Measurements from ENCODE around the gene BACH2.

Gene BACH2

DNA sequence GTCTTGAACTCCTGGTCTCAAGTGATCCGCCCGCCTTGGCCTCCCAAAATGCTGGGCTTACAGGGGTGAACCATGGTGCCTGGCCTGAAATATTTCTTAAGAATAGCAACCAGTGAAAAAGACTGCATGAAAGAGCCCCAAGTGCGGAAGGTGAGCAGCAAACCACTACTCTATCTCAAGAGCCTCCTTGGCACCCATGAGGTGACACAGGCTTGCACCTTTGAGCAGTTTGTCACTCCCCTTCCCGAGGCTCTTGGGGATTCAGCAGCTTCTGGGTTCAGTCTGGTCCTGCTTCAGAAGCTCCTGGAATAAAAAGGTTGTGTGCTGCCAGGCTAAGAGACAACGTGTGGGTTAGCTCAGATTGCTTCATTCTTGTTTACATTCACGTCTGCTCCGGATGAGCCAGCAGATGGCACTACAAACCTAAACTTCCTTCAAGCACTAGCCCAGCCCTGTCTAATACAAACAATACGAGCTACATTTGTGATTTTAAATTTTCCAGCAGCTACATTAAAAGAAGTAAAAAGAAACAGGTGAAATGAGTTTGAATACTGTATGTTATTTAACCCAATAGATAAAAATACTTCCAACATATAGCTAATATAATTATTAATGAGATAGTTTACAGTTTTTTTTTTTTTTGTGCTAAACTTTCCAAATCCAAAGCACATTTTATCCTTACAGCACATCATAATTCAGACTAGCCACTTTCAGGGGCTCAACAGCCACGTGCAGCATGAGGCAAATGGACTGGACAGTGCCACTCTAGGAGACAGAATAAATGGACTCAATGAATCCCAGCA is 356.2 kb downstream of the BACH2 start:
- TF ChIP-seq FOXP2 (optimal IDR thresholded peaks at IDR 0.05; ENCODE audit: borderline replicate concordance, extremely low read depth, extremely low read length, insufficient read depth) (peak; percentile 69), SIN3A (IDR thresholded peaks at IDR 0.05; ENCODE audit: borderline replicate concordance, insufficient read depth, low read length) (0 out of 2 replicates have a peak, but pooled peaks have one; percentile 63), POLR2AphosphoS5 (IDR thresholded peaks at IDR 0.05; ENCODE audit: low read depth, low read length) (no peak)

DNA sequence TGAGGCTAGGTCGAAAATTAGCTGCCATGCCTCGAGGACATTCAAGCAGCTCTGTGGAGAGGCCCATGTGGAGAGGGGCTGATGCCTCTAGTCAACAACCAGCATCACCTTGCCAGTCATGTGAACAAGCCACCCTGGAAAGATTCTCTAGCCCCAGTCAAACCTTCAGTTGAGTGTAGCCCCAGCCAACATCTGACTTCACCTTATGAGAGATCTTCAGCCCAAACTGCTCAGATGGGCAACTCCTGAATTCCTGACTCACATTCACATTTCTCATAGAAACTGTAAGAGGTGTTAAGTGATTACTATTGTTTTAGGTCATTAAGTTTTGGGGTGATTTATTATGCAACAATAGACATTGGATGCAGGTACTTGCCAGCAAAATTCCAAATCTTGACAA is 357.5 kb downstream of the BACH2 start:
- TF ChIP-seq SIN3A (IDR thresholded peaks at IDR 0.05; ENCODE audit: borderline replicate concordance, insufficient read depth, low read length) (no peak), POLR2AphosphoS5 (IDR thresholded peaks at IDR 0.05; ENCODE audit: low read depth, low read length) (peak; percentile 46; the same call in 1 of the 2 replicates), TAF1 (IDR thresholded peaks at IDR 0.05; ENCODE audit: borderline replicate concordance, insufficient read depth, low read length) (no peak), FOXP2 (optimal IDR thresholded peaks at IDR 0.05; ENCODE audit: borderline replicate concordance, extremely low read depth, extremely low read length, insufficient read depth) (no peak)
- TF ChIP-seq, protein P1, sequence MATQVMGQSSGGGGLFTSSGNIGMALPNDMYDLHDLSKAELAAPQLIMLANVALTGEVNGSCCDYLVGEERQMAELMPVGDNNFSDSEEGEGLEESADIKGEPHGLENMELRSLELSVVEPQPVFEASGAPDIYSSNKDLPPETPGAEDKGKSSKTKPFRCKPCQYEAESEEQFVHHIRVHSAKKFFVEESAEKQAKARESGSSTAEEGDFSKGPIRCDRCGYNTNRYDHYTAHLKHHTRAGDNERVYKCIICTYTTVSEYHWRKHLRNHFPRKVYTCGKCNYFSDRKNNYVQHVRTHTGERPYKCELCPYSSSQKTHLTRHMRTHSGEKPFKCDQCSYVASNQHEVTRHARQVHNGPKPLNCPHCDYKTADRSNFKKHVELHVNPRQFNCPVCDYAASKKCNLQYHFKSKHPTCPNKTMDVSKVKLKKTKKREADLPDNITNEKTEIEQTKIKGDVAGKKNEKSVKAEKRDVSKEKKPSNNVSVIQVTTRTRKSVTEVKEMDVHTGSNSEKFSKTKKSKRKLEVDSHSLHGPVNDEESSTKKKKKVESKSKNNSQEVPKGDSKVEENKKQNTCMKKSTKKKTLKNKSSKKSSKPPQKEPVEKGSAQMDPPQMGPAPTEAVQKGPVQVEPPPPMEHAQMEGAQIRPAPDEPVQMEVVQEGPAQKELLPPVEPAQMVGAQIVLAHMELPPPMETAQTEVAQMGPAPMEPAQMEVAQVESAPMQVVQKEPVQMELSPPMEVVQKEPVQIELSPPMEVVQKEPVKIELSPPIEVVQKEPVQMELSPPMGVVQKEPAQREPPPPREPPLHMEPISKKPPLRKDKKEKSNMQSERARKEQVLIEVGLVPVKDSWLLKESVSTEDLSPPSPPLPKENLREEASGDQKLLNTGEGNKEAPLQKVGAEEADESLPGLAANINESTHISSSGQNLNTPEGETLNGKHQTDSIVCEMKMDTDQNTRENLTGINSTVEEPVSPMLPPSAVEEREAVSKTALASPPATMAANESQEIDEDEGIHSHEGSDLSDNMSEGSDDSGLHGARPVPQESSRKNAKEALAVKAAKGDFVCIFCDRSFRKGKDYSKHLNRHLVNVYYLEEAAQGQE (IDR thresholded peaks at IDR 0.05; ENCODE audit: insufficient read depth in 1 of 2, low read depth in 2 of 2, low read length in 2 of 2) = no peak

DNA sequence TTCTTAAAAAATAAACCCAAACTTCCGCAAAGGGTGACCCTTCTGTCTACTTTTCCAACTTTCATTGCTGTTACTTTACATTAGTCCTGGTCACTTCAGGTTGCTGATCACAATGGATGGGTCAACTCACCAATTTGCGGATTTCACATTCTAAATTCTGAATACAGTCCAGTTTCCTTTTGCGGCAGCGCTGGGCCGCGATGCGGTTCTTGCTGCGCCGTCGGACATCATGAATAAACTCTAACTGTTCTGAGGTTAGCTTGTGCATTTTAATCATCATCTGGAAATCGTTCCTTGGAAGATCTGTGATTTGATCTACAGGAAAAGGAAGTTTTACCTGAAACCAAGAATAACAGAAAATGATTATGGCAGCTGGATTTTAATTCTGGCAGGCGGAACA is 358.6 kb downstream of the BACH2 start:
- TF ChIP-seq TAF1 (IDR thresholded peaks at IDR 0.05; ENCODE audit: borderline replicate concordance, insufficient read depth, low read length) = no peak
- TF ChIP-seq FOXP2 (optimal IDR thresholded peaks at IDR 0.05; ENCODE audit: borderline replicate concordance, extremely low read depth, extremely low read length, insufficient read depth) = no peak
- no peak for TF ChIP-seq SIN3A (IDR thresholded peaks at IDR 0.05; ENCODE audit: borderline replicate concordance, insufficient read depth, low read length)
- TF ChIP-seq POLR2AphosphoS5 (IDR thresholded peaks at IDR 0.05; ENCODE audit: low read depth, low read length) = no peak
- TF ChIP-seq, protein P1 (IDR thresholded peaks at IDR 0.05; ENCODE audit: insufficient read depth in 1 of 2, low read depth in 2 of 2, low read length in 2 of 2) = no peak

DNA sequence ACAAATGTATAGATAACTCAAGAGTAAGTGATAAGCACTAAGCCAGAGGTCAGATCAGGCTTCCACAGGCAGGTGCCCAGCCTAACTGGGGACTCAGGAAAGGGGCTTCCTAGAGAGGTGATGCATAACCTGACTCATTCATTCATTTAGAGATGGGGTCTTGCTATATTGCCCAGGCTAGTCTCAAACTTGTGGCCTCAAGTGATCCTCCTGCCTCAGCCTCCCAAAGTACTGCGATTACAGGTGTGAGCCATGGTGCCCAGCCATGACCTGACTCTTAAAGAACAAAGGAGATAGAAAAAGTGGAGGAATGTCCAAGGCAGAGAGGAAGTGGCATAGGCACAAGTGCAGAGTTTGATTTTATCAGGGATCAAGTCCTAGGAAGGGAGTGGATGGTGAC is 360.5 kb downstream of the BACH2 start:
- TF ChIP-seq TAF1 (IDR thresholded peaks at IDR 0.05; ENCODE audit: borderline replicate concordance, insufficient read depth, low read length) (no peak), POLR2AphosphoS5 (IDR thresholded peaks at IDR 0.05; ENCODE audit: low read depth, low read length) (no peak), FOXP2 (optimal IDR thresholded peaks at IDR 0.05; ENCODE audit: borderline replicate concordance, extremely low read depth, extremely low read length, insufficient read depth) (no peak)
- TF ChIP-seq, protein P1 (IDR thresholded peaks at IDR 0.05; ENCODE audit: insufficient read depth in 1 of 2, low read depth in 2 of 2, low read length in 2 of 2) = no peak

DNA sequence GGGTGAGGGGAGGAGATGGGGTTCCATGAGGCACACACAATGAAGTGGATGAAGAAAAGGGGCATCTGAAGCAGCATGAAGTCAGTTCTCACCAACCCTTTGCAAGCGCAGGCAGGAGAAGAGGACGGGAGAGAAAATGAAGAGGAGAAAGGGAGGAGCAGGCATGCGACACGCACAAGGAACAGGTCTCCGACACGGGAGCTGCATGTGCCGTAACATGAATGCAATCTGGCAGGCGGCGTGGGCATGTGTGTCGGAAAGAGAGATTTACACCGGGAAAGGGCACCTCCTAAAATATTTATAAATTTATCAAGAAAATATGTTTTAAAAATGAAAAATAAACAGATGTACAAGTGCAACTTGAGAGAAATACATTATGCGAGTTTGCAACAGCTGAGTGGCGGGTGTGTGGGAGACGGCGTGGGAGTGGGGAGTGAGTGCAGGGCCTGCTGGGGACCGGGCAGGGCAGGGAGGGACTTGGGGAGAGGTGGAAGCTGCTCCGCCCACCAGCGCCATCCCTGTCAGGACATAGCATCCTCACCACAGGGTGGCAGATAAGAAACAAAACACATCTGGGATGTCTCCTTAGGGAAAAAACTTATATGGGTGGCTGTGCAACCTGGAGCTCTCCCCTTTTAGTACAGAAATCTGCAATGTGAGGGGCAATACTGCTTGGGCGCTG is 361.8 kb downstream of the BACH2 start:
- no peak for TF ChIP-seq TAF1 (IDR thresholded peaks at IDR 0.05; ENCODE audit: borderline replicate concordance, insufficient read depth, low read length)
- TF ChIP-seq, protein P1 (IDR thresholded peaks at IDR 0.05; ENCODE audit: insufficient read depth in 1 of 2, low read depth in 2 of 2, low read length in 2 of 2) = no peak
- no peak for TF ChIP-seq POLR2AphosphoS5 (IDR thresholded peaks at IDR 0.05; ENCODE audit: low read depth, low read length)
- no peak for TF ChIP-seq FOXP2 (optimal IDR thresholded peaks at IDR 0.05; ENCODE audit: borderline replicate concordance, extremely low read depth, extremely low read length, insufficient read depth)
- TF ChIP-seq SIN3A (IDR thresholded peaks at IDR 0.05; ENCODE audit: borderline replicate concordance, insufficient read depth, low read length) = no peak

Measured in PFSK-1 (cell line).